ENCODE data around the gene HAUS3.

- TF ChIP-seq CTCF (IDR thresholded peaks at IDR 0.05; ENCODE audit: low read length) (no peak), EZH2 (optimal IDR thresholded peaks at IDR 0.05; ENCODE audit: low read depth, low read length) (no peak), EZH2phosphoT487 (IDR thresholded peaks at IDR 0.05; ENCODE audit: low read length) (no peak)
These were observed 33.8 kb upstream of the HAUS3 start for GRCh38 chr4:2275546-2276251.
